KMS-11 (cell line): ENCODE results near the gene CGB2.

ENCODE experiments used
- H2AFZ ChIP-seq: fragments of 200-600 bp; sonication (generic); 2 replicates; pipeline ENCODE4 v1.6.1; 2016; ENCODE audit warnings: antibody characterized with exemption, mixed run types, low read depth
- H3K27ac ChIP-seq: fragments of 200-600 bp; sonication (generic); 2 replicates; pipeline ENCODE4 v1.6.1; 2016; ENCODE audit warnings: mild to moderate bottlenecking, mixed run types
- H3K27me3 ChIP-seq: fragments of 200-600 bp; sonication (generic); 2 replicates; pipeline ENCODE4 v1.6.1; 2017; ENCODE audit warnings: mild to moderate bottlenecking, low read depth, mixed run types, moderate library complexity; ENCODE audit not compliant: insufficient read depth
- H3K36me3 ChIP-seq: fragments of 200-600 bp; sonication (generic); 2 replicates; pipeline ENCODE4 v1.6.1; 2017; ENCODE audit warnings: mild to moderate bottlenecking, mixed run types; ENCODE audit not compliant: insufficient read depth
- H3K4me1 ChIP-seq: fragments of 200-600 bp; sonication (generic); 2 replicates; pipeline ENCODE4 v1.6.1; 2016; ENCODE audit warnings: mild to moderate bottlenecking, low read depth, mixed run types; ENCODE audit not compliant: poor library complexity, severe bottlenecking
- H3K4me2 ChIP-seq: fragments of 200-600 bp; sonication (generic); 2 replicates; pipeline ENCODE4 v1.7.0; 2016; ENCODE audit warnings: mild to moderate bottlenecking, mixed run types
- H3K4me3 ChIP-seq: fragments of 200-600 bp; sonication (generic); IDR thresholded peaks from 2 replicates; pipeline ENCODE4 v1.6.1; 2017; ENCODE audit warnings: low read depth, low read length, mixed read lengths; ENCODE audit not compliant: insufficient read depth
- H3K79me2 ChIP-seq: fragments of 200-600 bp; sonication (generic); 2 replicates; pipeline ENCODE4 v1.6.1; 2016; ENCODE audit warnings: low read depth, mixed run types; ENCODE audit not compliant: insufficient read depth
- H3K9ac ChIP-seq: fragments of 200-600 bp; sonication (generic); 2 replicates; pipeline ENCODE4 v1.6.1; 2016; ENCODE audit warnings: mild to moderate bottlenecking, mixed run types
- H4K20me1 ChIP-seq: fragments of 200-600 bp; sonication (generic); 2 replicates; pipeline ENCODE4 v1.6.1; 2016; ENCODE audit warnings: mild to moderate bottlenecking, mixed run types; ENCODE audit not compliant: insufficient read depth
- CTCF ChIP-seq: fragments of 200-600 bp; sonication (generic); conservative IDR thresholded peaks from 2 replicates; pipeline ENCODE4 v1.6.1; 2017; ENCODE audit warnings: low read depth, mild to moderate bottlenecking, antibody characterized with exemption, low read length, moderate library complexity, mixed read lengths

Gene CGB2

GRCh38 chr19:49080392-49080791 lies 48.7 kb downstream of the CGB2 start:
- peaks cover 2% of the 10 kb centered on the region; the same call in 1 of the 2 replicates for H3K79me2 ChIP-seq
- H3K4me3 ChIP-seq, result no peak overlapping the region
- no peak overlapping the region for H3K9ac ChIP-seq
- H4K20me1 ChIP-seq, result no peaks in the 10 kb centered on the region
- no peaks in the 10 kb centered on the region for H3K27me3 ChIP-seq
- no peaks in the 10 kb centered on the region for H3K36me3 ChIP-seq
- H3K27ac ChIP-seq, result no peak overlapping the region
- no peak overlapping the region for H3K4me2 ChIP-seq
- TF ChIP-seq CTCF, result no peak
- H2AFZ ChIP-seq, result no peak overlapping the region
- peaks cover 7% of the 10 kb centered on the region for H3K4me1 ChIP-seq

GRCh38 chr19:49081273-49081672 lies 49.6 kb downstream of the CGB2 start:
- no peaks in the 10 kb centered on the region for H3K27me3 ChIP-seq
- TF ChIP-seq CTCF, result no peak
- H3K4me1 ChIP-seq, result peaks cover 8% of the 10 kb centered on the region
- no peak overlapping the region for H2AFZ ChIP-seq
- H3K27ac ChIP-seq, result no peak overlapping the region
- H3K79me2 ChIP-seq, result peaks cover 10% of the 10 kb centered on the region
- H3K4me3 ChIP-seq, result no peak overlapping the region
- H4K20me1 ChIP-seq, result 0 out of 2 replicates have a peak, but pooled peaks cover under 1% of the 10 kb centered on the region
- no peak overlapping the region for H3K4me2 ChIP-seq
- no peak overlapping the region for H3K9ac ChIP-seq
- no peaks in the 10 kb centered on the region for H3K36me3 ChIP-seq
